Liver (tissue), 3 donors: ENCODE data around the gene SLC12A7.

Experiments
- EGR1 ChIP-seq, 2 donors: IDR thresholded peaks; 2 replicates each; pipeline ENCODE4 v1.6.1; 2016 to 2018; ENCODE audit warnings: antibody characterized with exemption in 2 of 2, low read depth in 2 of 2
- GABPA ChIP-seq, 2 donors: IDR thresholded peaks in 1 of 2; conservative IDR thresholded peaks in 1 of 2; 2 replicates each; pipeline ENCODE4 v1.6.1; 2016; ENCODE audit warnings: antibody characterized with exemption in 2 of 2, mild to moderate bottlenecking in 1 of 2, moderate library complexity in 1 of 2
- HNF4A ChIP-seq, 2 donors: conservative IDR thresholded peaks; 2 replicates each; pipeline ENCODE4 v1.6.1; 2016; ENCODE audit warnings: antibody characterized with exemption in 2 of 2, mild to moderate bottlenecking in 2 of 2
- RAD21 ChIP-seq, 2 donors: IDR thresholded peaks; 2 replicates each; pipeline ENCODE4 v1.6.1; 2016; ENCODE audit warnings: antibody characterized with exemption in 2 of 2, mild to moderate bottlenecking in 2 of 2
- TF ChIP-seq, protein P1 (sequence below): fragments of 150-350 bp; IDR thresholded peaks from 2 replicates; pipeline ENCODE4 v1.5.1; 2017; ENCODE audit warnings: improper control_type of control experiment, low read depth, low read length; ENCODE audit not compliant: missing input control
- TF ChIP-seq, protein P2 (sequence below): IDR thresholded peaks from 2 replicates; pipeline ENCODE4 v1.6.1; 2016; ENCODE audit warnings: antibody characterized with exemption
- TF ChIP-seq, protein P3 (sequence below): IDR thresholded peaks from 2 replicates; pipeline ENCODE4 v1.6.1; 2016; ENCODE audit warnings: antibody characterized with exemption
- TF ChIP-seq, protein P4 (sequence below): IDR thresholded peaks from 2 replicates; pipeline ENCODE4 v1.6.1; 2016; ENCODE audit warnings: antibody characterized with exemption
- donor health status: healthy.
- donor health status: healthy.

DNA sequence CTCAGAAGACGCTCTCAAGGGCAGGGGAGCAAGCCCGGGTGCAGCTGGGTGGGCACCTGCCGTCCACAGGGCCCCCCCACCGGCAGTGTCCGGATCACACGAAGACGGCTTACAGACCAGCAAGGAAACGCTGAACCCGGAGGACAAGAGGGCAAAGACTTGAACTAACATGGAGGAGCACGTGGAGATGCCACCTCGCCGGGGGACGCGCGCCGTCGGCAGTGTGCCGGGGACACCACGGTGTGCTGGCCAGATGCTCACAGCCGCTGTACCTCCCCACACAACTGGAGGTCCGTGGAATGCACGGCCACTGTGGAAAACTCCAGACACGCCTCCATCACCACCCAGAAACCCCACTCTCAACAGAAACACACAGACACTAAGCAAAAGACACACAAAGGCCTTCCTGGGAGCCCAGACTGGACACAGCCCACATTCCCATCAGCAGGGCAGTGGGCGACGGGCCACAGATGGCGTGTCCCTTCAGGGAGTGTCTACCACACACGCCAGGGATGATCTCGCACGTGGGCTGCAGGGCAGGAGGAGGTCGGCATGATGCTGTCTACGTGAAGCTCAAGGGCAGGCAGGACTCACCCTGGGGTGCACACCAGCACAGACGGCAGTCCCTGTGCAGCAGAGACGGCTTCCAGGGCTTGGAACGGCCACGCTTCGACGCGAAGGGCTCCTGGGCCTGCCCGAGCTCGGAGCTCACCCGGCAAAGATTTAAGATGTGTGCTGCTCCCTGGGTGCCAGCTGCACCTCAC, 8.6 kb upstream of the SLC12A7 start:
- TF ChIP-seq, protein P1, sequence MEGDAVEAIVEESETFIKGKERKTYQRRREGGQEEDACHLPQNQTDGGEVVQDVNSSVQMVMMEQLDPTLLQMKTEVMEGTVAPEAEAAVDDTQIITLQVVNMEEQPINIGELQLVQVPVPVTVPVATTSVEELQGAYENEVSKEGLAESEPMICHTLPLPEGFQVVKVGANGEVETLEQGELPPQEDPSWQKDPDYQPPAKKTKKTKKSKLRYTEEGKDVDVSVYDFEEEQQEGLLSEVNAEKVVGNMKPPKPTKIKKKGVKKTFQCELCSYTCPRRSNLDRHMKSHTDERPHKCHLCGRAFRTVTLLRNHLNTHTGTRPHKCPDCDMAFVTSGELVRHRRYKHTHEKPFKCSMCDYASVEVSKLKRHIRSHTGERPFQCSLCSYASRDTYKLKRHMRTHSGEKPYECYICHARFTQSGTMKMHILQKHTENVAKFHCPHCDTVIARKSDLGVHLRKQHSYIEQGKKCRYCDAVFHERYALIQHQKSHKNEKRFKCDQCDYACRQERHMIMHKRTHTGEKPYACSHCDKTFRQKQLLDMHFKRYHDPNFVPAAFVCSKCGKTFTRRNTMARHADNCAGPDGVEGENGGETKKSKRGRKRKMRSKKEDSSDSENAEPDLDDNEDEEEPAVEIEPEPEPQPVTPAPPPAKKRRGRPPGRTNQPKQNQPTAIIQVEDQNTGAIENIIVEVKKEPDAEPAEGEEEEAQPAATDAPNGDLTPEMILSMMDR, result no peak
- TF ChIP-seq, protein P2, sequence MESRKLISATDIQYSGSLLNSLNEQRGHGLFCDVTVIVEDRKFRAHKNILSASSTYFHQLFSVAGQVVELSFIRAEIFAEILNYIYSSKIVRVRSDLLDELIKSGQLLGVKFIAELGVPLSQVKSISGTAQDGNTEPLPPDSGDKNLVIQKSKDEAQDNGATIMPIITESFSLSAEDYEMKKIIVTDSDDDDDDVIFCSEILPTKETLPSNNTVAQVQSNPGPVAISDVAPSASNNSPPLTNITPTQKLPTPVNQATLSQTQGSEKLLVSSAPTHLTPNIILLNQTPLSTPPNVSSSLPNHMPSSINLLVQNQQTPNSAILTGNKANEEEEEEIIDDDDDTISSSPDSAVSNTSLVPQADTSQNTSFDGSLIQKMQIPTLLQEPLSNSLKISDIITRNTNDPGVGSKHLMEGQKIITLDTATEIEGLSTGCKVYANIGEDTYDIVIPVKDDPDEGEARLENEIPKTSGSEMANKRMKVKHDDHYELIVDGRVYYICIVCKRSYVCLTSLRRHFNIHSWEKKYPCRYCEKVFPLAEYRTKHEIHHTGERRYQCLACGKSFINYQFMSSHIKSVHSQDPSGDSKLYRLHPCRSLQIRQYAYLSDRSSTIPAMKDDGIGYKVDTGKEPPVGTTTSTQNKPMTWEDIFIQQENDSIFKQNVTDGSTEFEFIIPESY, result no peak
- TF ChIP-seq, protein P3, sequence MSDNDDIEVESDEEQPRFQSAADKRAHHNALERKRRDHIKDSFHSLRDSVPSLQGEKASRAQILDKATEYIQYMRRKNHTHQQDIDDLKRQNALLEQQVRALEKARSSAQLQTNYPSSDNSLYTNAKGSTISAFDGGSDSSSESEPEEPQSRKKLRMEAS, result no peak
- TF ChIP-seq HNF4A (conservative IDR thresholded peaks at IDR 0.05), result no peak
- no peak for TF ChIP-seq EGR1 (IDR thresholded peaks at IDR 0.05; ENCODE audit: low read depth in 2 of 2)
- no peak for TF ChIP-seq RAD21 (IDR thresholded peaks at IDR 0.05)
- TF ChIP-seq GABPA (IDR thresholded peaks at IDR 0.05 in 1 of 2, conservative IDR thresholded peaks at IDR 0.05 in 1 of 2), result no peak
- TF ChIP-seq, protein P4, sequence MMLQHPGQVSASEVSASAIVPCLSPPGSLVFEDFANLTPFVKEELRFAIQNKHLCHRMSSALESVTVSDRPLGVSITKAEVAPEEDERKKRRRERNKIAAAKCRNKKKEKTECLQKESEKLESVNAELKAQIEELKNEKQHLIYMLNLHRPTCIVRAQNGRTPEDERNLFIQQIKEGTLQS, result no peak
